GM18858 (cell line): ENCODE data around the gene GPR83.
"Not testable (repeated sequence)": the region's sequence is repeated elsewhere in the genome, so short reads cannot be mapped to it uniquely, and the experiment has no call there.

Source experiments
- ATAC-seq: cut with Tn5 transposase; IDR thresholded peaks from one replicate; pipeline ENCODE4 v1.9.1; 2021; ENCODE audit not compliant: unreplicated experiment

The GPR83 gene

DNA sequence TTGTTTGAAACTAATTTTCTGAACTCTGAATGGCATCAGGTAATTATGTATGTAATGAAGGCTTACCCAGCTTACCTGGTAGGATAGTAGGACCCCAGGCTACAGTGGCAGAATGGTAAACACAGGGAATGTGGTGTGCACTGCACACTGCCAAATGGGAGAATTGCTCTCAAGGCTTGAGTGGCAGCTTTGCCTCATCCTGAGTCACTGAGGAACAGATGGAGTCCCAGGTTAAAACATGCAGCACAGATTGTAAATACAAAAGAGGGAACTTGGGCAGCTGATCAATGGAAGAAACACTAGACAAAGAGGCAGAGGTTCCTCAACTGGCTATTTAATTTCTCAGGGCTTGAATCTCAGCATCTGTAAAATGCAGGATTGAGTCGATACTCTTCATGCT lies 24.4 kb downstream of the GPR83 start:
- ATAC-seq, result no peak

DNA sequence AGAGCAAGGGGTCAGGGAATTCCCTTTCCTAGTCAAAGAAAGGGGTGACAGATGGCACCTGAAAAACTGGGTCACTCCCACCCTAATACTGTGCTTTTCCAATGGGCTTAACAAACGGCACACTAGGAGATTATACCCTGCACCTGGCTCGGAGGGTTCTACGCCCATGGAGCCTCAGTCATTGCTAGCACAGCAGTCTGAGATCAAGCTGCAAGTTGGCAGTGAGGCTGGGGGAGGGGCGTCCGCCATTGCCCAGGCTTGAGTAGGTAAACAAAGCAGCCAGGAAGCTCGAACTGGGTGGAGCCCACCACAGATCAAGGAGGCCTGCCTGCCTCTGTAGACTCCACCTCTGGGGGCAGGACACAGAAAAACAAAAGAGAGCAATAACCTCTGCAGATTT lies 30.6 kb downstream of the GPR83 start:
- ATAC-seq, result not testable (repeated sequence)

DNA sequence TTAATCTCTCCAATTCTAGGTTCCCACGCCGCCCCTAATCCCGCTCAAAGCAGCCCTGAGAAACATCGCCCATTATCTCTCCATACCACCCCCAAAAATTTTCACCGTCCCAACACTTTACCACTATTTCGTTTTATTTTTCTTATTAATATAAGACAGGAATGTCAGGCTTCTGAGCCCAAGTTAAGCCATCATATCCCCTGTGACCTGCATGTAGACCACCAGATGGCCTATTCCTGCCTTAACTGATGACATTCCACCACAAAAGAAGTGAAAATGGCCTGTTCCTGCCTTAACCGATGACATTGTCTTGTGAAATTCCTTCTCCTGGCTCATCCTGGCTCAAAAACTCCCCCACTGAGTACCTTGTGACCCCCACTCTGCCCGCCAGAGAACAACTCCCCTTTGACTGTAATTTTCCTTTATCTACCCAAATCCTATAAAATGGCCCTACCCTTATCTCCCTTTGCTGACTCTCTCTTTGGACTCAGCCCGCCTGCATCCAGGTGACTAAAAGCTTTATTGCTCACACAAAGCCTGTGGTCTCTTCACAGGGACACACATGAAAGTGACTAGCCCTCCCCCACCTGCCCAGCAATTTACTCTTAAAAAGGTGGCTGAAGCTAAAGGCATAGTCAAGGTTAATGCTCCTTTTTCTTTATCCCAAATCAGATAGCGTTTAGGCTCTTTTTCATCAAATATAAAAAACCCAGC lies 50.2 kb downstream of the GPR83 start:
- ATAC-seq, result not testable (repeated sequence)

DNA sequence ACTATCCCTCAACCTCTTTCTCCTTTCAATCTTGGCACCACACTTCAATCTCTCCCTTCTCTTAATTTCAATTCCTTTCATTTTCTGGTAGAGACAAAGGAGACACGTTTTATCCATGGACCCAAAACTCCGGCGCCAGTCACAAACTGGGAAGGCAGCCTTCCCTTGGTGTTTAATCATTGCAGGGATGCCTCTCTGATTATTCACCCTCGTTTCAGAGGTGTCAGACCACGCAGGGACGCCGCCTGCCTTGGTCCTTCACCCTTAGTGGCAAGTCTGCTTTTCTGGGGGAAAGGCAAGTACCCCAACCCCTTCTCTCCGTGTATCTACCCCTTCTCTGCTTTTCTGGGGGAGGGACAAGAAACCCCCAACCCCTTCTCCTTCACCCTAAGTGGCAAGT lies 54.9 kb downstream of the GPR83 start:
- ATAC-seq, result not testable (repeated sequence)

DNA sequence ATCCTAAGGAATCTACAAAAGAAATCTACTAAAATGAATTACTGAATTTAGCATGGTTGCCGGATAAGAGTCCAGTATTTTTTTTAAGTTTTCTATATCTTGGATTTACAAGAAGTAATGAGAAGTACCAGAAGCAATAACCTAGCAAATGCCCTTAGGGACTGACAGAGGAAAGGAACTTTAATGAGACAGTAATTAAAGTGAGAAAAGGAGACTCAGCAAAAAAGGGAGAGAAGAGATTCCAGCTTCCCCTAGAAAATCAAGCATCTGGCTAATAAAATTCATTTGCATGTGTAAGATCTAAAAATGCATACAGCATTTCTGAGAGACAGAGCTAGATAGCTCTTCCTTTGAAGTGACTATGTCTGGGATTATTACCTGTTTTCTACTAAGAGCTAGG lies 57.7 kb downstream of the GPR83 start:
- ATAC-seq, result no peak

DNA sequence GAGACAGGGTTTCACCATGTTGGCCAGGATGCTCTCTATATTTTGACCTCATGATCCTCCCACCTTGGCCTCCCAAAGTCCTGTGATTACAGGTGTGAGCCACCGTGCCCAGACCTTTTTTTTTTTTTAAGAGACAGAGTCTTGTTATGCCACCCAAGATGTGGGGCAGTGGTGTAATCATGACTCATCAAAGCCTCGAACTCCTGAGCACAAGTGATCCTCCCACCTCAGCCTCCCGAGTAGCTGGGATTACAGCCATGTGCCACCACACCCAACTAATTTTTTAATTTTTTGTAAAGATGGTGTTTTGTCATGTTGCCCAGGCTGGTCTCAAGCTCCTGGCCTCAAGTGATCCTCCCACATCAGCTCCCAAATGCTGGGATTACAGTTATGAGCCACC lies 59.0 kb downstream of the GPR83 start:
- no peak for ATAC-seq

DNA sequence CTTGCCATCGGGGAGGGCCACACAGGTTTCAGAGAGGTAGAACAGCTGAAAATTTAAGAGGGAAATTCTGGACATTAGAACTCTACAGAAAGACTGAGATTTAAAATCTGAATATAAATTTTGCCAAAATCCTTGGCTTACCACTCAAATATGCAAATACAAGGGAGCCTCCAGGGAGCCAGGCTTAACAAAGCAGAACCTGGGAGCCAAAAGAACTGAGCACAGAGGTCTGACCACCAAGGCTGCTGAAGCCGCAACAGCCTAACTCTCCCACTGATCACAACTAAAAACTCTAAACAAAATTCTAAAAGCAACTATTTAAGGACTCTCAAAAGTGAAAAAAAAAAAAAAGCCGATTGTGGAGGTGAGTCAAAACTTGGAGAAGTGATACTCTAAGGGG lies 62.6 kb downstream of the GPR83 start:
- ATAC-seq, result no peak

DNA sequence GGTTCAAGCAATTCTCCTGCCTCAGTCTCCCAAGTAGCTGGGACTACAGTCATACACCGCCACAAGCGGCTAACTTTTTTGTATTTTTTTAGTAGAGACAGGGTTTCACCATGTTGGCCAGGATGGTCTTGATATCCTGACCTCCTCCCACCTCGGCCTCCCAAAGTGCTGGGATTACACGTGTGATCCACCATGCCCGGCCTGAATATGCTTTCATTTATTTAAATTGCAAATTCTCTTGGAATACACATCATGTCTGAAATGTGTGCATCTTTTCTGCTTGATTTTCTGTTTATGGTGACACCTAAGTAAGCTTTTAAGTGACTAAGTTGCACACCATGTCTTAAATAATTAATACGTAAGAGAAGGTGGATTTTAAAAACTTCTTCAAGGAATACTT lies 65.2 kb downstream of the GPR83 start:
- ATAC-seq, result no peak

DNA sequence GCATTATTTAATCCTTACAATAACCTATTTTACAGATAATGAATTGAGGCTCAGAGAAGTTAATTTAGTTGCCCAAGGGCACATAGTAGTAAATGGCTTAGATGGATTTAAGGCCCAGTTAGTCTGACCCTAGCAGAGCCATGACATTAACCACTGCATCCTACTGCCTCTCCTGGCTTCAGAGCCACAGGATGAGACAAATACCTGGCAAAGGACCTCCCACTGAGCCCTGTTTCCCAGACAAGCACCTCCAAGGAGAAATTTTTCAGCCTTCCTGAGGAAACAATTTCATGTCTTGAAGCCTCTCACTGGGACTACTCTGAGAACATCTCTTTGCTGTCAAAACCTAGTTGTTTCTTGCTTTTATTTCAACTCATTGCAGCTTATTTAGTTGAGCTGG lies 68.4 kb downstream of the GPR83 start:
- no peak for ATAC-seq

DNA sequence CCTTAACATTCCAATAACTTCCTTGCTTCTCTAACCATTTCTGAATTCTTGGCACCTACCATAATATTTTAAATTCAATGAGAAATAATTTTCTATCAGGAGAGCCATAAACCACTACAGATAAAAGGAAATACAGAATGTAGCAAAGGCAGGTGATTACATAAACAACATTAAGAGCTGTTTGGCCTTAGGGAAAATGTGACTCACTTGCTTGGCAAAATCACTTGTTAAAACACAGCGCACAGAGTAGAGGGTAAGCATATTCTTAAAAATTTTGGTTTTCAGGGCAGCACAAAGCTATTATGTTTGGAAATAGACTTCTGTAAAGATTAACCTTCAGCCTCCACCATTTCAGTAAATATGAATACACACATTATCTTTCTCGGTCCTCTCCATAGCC lies 70.4 kb downstream of the GPR83 start:
- no peak for ATAC-seq

DNA sequence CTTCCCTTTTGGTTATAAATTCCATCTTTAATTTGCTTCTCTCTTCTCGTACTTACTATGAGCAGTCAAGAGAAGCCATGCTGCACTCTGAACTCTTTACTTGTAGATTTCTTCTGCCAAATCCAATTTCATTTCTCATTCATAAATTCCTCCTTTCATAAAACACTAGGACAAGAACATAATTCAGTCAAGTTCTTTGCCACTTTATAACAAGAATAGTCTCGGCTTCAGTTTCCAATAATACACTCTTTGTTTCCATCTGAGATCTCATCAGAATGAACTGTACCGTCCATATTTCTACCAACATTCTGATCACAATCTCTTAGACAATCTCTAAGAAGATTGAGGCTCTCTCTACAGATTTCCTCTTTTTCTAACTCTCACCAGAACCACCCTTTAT lies 71.7 kb downstream of the GPR83 start:
- no peak for ATAC-seq

DNA sequence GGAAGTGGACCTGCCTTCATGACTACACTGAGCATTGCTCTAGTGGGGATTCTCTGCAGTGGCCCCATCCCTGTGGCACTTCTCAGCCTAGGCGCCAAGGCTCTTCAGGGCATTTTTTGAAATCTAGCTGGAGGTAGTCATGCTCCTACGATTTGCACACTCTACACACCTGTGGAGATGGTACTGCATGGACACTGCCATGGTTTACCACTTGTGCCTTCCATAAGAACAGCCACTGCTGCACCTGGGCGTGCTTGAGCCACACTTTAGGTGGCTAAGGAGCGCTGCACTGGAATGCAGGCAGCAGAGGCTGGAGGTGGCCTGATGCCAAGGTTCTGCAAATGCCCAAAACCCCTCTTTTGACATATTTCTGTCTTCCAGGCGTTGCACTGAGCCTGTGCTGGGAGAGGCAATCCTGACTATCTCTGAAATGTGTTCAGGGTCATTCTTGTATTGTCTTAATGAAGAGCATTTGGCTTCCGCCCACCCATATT lies 72.6 kb downstream of the GPR83 start:
- no peak for ATAC-seq
